ELF-1 (cell line): ENCODE data around the gene LSAMP.
A peak's percentile ranks its signal among the peaks of the same experiment; 100 is the strongest.

Experiments
- DNase-seq: peaks from one replicate; pipeline ENCODE4 v3.0.0-alpha.2; 2016; ENCODE audit warnings: low read depth, low spot score

LSAMP gene

GRCh38 chr3:116445311-116445841 lies at the start of gene LSAMP:
Gene LSAMP, minus strand, starts transcription at chr3:116445487.
- peak; percentile 74 for DNase-seq

GRCh38 chr3:116492379-116492778 lies 47.1 kb upstream of the LSAMP start:
- DNase-seq: no peak

- DNase-seq: no peak
Observed at GRCh38 chr3:116483135-116483534, 37.8 kb upstream of the LSAMP start.

DNA sequence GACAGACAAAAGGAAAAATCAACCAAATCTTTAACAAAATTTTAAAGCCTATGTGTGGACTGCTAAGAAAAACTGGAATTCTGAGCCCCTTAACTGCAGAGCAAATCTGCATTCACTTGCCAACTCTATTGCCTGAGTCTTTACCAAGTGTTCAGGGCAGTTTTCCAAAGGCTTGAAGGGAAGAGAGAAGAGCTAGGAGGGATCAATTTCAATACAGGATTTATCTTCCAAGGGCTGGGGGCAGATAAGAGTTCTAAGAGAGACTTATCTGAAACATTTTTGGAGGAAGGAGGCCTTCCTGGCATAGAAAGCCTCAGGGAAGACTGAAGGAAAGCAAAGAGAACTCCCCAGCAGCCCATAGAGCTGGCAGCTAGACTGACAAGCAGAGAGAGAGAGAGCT lies 31.4 kb upstream of the LSAMP start:
- DNase-seq: no peak

GRCh38 chr3:116474801-116475200 lies 29.5 kb upstream of the LSAMP start:
- no peak for DNase-seq

DNA sequence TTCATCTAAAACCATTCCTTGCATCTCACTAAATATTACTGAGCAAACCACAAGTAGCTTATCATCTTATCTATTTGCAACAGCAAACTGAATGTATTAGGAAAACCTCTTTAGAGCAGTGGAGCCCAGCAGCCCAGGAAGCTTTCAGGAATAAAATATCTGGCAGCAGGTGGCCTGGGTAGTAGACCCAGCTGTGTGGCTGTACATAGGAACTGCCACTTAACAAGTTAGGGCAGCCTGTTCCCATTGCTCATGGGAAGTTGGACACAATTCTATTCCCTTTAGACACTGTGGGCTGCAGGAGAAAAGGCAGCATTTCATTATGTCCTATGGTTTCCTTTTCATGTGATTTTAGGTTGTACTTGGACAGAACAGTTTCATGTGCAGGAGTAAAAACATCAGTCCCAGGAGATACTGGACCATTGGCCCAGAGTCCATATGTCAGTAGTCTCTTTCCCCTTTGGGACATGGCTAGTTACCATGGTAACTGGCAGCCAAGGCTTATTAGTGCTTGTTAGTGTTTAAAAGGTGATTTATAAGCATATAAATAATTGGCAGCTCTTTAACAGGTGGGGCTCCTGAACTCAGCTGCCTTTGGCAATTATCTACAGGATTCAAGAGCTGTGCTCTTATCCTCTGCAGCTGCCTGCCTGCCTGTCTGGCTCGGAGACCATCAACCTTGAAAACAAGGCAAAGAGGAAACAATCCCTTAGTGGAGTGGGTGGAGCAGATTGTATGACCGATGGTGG lies 28.9 kb upstream of the LSAMP start:
- peak; percentile 4 for DNase-seq

DNA sequence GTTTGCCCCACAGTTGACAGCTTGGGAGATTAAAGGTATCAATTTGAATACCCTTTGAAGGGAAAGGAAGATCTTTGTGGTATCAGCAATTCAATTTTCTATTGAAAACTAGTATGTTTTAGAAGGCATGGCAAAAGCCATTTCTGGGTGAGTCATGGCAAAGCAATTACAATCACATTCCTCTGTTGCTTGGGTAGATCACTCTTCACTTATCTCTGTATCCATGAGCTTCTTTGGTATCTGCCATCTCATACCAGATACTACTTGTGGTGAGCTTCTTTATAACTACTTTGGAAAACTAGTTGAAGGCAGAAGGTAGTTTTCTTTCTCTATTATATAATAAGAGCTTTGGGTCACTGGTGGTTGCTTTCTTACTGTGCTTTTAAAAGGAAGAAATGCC lies 28.3 kb upstream of the LSAMP start:
- DNase-seq: no peak

DNA sequence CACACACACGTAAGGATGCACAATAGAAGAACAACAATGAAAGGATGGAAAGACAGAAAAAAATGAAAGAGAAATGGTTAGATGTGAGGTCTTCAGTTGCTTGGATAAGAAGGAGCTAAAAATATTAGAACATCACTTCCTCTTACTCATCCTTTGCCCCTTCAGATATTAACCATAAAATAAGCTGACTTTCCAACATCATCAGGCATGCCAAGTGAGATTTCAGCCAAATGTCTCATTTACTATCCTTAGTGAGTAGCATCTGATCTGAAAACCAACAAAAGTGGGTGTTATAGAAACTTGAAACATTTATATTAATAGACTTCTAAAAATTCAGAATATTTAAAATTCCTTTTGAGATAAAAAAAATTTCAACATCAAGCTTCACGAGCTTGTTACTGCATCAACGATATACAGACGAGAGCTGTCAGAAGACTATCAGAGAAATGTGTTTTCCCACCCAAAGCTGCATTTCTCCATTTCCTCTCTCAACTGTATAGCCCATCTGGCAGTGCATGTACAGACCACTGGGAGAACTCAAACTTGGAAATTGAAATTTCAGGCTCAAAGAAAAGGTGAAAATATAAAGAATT lies 25.4 kb upstream of the LSAMP start:
- DNase-seq: no peak

DNA sequence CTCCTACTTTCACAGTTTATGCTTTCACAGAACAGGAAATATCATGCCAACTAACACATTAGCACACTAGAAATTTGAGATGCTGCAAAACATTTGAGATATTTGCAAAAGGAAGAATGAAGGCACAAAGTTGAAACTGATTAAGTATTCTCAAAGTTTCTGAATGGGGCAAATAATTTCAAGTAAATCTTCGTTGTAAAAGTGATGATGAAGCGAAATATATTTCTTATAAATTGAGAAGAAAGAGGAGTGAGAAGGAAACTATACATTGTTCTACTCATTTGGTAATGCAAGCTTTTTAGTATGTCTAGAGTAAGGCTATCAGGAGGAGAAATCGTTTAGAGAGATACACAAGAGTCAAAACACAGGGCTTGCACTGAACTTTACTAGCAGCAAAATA lies 24.3 kb upstream of the LSAMP start:
- no peak for DNase-seq

- no peak for DNase-seq
Observed at GRCh38 chr3:116464276-116464798, 19.1 kb upstream of the LSAMP start.

DNA sequence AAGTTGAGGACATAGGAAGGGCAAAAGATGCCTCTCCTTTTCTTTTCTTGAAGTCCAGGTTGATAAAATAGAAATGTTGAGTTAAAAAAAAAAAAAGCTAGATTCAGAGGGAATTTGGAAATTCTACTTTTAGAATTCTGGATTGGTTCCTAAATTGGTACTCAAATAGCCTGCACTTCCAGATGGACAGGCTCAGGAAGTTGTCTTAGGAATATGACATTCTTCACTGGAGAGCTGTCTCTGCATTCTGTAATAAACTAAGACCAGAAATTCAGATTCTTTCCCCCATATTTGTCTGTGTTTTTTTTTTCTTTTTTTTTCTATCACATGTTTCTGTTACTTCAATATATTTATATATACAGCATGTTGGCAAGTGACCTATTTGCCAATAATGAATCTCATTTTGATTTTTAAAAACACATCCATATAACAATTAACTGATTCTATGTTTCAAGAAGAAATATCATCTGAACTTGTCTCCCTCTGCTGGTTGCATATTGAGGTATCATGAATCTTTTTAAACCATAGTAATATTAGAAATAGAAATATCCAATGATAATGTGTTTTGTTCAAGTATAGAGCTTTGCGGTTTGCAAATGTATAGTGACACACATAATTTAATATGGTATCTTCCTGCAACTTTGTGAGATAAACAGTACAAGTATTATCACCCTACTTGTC lies 8.5 kb upstream of the LSAMP start:
- DNase-seq: no peak

- no peak for DNase-seq
Observed at GRCh38 chr3:116449546-116450350, 4.5 kb upstream of the LSAMP start.

DNA sequence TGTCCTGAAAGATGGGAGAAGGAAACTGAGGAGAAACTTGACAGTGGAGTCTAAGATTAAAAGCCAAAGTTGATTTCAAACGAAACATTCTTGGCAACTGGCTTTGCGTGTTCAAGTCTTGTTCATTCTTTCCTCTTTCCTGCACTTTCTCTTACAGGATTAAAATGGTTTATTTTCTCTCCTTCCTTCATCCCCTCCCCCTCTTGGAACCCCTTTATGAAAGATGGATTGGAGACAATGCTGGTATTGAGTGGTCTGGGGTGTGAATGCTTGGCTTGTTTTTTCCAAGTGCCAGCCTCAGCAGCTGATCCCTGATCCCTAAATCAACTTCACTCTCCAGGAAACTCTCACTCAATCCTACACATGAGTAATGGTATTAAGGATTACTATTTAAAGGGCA lies 703 bp upstream of the LSAMP start:
- no peak for DNase-seq

DNA sequence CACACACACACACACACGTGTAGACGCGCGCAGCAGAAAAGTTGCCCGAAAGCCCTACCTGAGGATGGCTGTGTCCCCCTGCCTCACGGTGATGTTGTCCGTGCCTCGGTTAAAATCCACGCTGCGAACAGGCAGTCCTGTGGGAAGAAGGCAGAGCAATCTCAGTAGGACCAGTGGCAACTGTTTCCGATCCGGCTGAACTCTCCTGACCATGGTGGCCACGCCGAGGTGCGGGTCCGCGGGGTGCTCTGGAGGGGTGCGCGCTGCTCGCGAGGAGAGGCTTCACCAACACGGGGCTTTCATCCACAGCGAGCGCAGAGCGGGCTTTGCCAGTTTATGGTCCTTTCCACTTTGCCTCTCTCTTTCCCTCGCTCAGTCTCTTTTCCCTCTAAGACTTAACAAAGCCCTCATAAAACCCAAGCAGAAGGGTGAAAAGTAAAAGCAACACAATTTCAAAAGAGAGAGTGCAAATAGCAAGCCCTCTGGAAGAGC lies 422 bp downstream of the LSAMP start:
- DNase-seq: no peak

GRCh38 chr3:116444115-116444747 lies 1.1 kb downstream of the LSAMP start:
- no peak for DNase-seq

GRCh38 chr3:116443191-116443661 lies 2.1 kb downstream of the LSAMP start:
- DNase-seq: no peak

GRCh38 chr3:116442331-116443021 lies 2.8 kb downstream of the LSAMP start:
- no peak for DNase-seq

DNA sequence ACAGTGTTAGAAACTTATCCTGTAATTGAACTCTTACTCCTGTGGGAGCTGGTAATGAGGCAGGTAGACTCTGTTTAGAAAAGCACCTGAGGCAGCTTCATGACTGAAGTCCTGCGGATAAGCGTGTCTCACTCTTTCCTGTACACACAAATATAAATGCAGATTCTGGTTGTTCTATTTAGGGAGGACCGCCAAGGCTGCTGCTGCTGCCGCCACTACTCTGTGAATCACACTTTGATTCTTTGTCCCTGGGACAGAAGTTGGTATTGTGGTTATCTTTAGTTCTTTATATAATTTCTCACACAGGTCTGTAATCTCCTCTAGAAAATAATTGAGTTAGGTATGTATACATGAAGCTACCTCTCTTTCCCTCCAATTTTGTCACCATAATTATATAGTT lies 3.6 kb downstream of the LSAMP start:
- no peak for DNase-seq

GRCh38 chr3:116440196-116440595 lies 5.1 kb downstream of the LSAMP start:
- no peak for DNase-seq

- DNase-seq: no peak
Observed at GRCh38 chr3:116433552-116433951, 11.7 kb downstream of the LSAMP start.
